DMS153 treated with DMSO at 0.1 percent for 48 hours (cell line): Measurements from ENCODE around the gene LHFPL3.
"Not testable (repeated sequence)": the region's sequence is repeated elsewhere in the genome, so short reads cannot be mapped to it uniquely, and the experiment has no call there.

Experiments used
- DNase-seq: peaks from one replicate; lab custom pipeline; 2025; ENCODE audit not compliant: unreplicated experiment; lab: John Stamatoyannopoulos, UW

The LHFPL3 gene

GRCh38 chr7:104328296-104328969 lies at the start of gene LHFPL3:
TSS of gene LHFPL3 (plus strand) at chr7:104328603.
- no peak for DNase-seq

DNA sequence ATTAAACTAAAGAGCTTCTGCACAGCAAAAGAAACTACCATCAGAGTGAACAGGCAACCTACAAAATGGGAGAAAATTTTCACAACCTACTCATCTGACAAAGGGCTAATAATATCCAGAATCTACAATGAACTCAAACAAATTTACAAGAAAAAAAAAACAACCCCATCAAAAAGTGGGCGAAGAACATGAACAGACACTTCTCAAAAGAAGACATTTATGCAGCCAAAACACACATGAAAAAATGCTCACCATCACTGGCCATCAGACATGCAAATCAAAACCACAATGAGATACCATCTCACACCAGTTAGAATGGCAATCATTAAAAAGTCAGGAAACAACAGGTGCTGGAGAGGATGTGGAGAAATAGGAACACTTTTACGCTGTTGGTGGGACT lies 46.7 kb upstream of the LHFPL3 start:
- DNase-seq: not testable (repeated sequence)

- no peak for DNase-seq
Measured at GRCh38 chr7:104286839-104287238, 41.6 kb upstream of the LHFPL3 start.

GRCh38 chr7:104288137-104288536 lies 40.3 kb upstream of the LHFPL3 start:
- DNase-seq: no peak

GRCh38 chr7:104294291-104294690 lies 34.1 kb upstream of the LHFPL3 start:
- DNase-seq: no peak

DNA sequence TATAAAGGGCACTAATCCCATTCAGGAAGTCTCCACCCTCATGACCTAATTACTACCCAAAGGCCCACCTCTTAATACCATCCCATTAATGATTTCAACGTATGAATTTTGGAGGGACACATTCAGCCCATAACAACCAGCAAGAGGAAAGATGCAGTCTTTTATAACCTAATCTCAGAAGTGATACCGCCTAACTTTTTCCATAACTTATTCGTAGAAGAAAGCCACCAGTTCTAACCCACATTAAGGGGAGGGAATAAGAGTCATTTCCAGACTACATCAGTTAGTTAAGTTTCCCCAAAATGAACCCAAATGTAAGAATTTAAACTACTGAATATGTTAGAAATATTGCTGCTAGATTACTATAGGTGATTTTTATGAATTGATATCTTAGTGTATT lies 32.1 kb upstream of the LHFPL3 start:
- DNase-seq: no peak

- DNase-seq: no peak
Measured at GRCh38 chr7:104296900-104297299, 31.5 kb upstream of the LHFPL3 start.

GRCh38 chr7:104299323-104299722 lies 29.1 kb upstream of the LHFPL3 start:
- no peak for DNase-seq

GRCh38 chr7:104299777-104300176 lies 28.6 kb upstream of the LHFPL3 start:
- DNase-seq: no peak

- no peak for DNase-seq
Measured at GRCh38 chr7:104306793-104307192, 21.6 kb upstream of the LHFPL3 start.

GRCh38 chr7:104317948-104318629 lies 10.3 kb upstream of the LHFPL3 start:
- DNase-seq: no peak

DNA sequence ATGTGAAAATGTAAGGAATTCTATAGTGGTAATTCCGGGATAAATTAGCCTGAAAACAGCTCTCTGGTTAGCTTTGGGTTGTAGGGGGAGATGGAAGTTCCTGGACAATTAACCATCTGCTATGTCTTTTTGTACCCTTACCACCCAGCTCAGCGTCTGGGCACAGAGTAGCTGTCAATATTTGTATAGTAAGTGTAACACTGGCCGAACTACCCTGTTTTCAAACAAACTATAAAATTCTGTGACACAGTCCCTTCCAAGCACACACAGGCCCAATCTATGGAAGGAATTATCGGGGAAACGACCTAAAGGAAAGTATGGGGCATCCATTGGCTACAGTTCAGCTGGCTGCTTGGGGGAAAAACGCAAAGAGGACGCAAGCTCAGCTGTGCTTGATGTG lies 869 bp upstream of the LHFPL3 start:
- no peak for DNase-seq

- no peak for DNase-seq
Measured at GRCh38 chr7:104327938-104328295, 486 bp upstream of the LHFPL3 start.

DNA sequence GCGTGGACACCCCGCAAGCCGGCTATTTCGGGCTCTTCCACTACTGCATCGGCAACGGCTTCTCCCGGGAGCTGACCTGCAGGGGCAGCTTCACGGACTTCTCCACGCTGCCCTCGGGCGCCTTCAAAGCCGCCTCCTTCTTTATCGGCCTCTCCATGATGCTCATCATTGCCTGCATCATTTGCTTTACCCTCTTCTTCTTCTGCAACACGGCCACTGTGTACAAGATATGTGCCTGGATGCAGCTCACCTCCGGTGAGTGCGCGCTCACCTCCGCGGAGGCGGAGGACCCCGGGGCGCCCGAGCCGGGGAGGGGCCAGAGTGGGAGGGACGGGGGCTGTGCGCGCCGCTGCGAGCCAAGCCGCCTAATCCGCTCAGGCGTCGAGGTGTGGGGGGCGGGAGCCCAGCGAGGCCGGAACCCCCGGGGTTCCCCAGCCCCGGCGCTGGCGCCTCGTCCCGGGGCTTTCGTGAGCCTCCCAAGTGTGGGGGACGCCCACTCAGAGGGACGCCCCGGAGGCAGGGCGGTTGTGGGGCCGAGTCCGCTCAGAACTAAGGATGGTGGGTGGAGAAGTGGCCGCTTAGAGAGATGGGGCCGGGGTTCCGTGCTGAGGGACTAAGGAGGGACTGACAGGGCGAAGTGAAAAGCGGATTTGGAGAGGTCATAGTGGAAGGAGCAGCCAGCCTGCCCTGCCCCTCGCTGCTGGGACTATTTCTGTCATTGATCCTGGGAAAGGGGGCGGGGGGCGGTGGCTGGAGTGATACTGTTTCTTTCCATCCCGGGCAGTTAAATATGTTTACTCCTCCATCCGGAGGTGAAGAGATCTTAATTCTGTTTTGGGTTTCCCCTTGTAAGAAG lies 795 bp downstream of the LHFPL3 start:
- DNase-seq: no peak

GRCh38 chr7:104341546-104341945 lies 13.1 kb downstream of the LHFPL3 start:
- DNase-seq: no peak

- no peak for DNase-seq
Measured at GRCh38 chr7:104352736-104353135, 24.3 kb downstream of the LHFPL3 start.

DNA sequence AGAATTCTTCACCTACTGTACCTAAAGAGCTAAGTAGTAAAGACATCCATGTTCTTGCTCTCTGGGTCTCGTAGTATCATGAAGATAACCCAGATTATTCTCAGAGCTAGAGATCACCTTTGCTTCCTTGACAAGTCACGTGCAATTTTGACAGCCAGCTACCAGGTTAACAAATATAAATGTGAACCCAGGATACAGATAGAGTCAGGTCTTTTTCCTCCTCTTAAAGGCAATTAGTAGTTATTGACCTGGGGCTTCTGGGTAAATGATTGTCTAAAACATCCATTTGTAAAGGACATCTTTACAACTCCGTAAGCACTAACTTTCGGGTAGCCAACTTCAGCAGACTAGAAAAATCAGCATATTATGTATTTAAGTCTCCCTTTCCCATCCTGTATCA lies 28.8 kb downstream of the LHFPL3 start:
- no peak for DNase-seq

GRCh38 chr7:104358446-104359132 lies 30.2 kb downstream of the LHFPL3 start:
- no peak for DNase-seq

DNA sequence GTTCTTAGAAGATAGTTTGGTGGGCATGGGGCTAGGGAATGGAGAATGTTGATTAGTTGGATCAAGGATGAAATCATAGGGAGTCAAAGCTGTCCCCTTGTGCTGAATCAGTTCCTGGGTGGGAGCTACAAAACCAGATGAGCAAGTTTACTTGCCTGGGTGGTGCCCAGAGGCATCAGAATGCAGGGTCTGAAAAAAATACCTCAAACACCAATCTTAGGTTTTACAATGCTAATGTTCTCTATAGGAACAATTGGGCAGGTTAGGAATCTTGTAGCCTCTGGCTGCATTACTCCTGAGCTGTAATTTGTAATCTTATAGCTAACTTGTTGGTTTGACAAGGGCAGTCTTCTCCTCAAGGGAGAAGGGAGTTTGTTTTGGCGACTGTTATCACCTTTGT lies 34.4 kb downstream of the LHFPL3 start:
- DNase-seq: no peak

- DNase-seq: no peak
Measured at GRCh38 chr7:104363355-104363754, 35.0 kb downstream of the LHFPL3 start.

DNA sequence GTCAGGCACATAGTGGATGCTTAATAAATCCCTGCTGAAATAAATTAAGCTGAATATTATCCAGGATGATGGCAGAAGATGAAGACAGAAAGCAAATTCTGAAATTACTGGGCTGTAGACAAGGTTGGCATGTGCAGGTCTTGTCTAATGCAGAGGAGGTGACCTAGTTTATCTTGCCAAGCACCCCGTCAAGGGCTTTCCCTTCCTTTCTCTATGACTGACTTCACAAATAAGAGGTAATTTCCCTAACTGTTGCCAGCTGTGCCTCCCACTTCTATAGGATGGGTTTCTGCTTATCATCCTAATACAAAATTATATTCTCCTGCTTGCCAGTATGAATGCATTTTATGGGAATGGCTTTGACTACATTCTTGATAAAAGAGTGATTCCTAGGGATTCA lies 38.0 kb downstream of the LHFPL3 start:
- DNase-seq: no peak
